ENCODE data around the gene SKP2. TPM values are rescaled to one million over a fixed set of nuclear protein-coding genes. Genes with fewer than 3 reads are reported as not detected.

SKP2 gene
- total RNA-seq, 4 donors from 2014 or later, result 12.0 to 20.1 (median 14.7) TPM

DNA sequence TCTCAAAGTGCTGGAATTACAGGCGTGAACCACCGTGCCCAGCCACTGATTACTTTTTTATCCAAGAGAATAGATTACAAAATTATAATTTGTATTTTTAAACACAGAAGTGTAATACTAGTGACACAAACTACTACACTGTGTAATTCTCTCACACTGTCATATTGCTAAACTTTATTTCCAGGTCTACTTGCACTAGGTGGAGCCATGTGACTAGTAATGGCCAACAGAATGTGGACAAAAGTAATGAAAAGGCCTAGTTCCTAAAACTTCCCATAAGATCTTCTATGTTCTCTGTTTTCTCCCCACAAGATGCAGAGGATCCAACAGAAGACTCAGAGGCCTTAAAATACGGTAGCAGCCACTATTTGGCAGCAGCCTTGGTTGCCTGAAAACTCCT lies 62.5 kb downstream of the SKP2 start:
- Histone ChIP-seq H3K27me3 (no peaks in the 10 kb centered on the region), H3K4me1 (no peaks in the 10 kb centered on the region), H3K9me3 (no peaks in the 10 kb centered on the region), H3K27ac (no peak overlapping the region), H3K36me3 (peaks cover 0 to 60% (median 0%) of the 10 kb centered on the region in 3 donors), H3K4me3 (no peak overlapping the region)
- TF ChIP-seq POLR2A (IDR thresholded peaks at IDR 0.05), result no peak
- TF ChIP-seq EP300 (IDR thresholded peaks at IDR 0.05), result no peak
- TF ChIP-seq, protein P1, sequence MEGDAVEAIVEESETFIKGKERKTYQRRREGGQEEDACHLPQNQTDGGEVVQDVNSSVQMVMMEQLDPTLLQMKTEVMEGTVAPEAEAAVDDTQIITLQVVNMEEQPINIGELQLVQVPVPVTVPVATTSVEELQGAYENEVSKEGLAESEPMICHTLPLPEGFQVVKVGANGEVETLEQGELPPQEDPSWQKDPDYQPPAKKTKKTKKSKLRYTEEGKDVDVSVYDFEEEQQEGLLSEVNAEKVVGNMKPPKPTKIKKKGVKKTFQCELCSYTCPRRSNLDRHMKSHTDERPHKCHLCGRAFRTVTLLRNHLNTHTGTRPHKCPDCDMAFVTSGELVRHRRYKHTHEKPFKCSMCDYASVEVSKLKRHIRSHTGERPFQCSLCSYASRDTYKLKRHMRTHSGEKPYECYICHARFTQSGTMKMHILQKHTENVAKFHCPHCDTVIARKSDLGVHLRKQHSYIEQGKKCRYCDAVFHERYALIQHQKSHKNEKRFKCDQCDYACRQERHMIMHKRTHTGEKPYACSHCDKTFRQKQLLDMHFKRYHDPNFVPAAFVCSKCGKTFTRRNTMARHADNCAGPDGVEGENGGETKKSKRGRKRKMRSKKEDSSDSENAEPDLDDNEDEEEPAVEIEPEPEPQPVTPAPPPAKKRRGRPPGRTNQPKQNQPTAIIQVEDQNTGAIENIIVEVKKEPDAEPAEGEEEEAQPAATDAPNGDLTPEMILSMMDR (IDR thresholded peaks at IDR 0.05), result no peak
- DNase-seq (ENCODE audit: low spot score in 2 of 2), result no peak
- WGBS, 2 donors, result 83 to 91% methylated on average over 3 of the region's 3 CpGs

DNA sequence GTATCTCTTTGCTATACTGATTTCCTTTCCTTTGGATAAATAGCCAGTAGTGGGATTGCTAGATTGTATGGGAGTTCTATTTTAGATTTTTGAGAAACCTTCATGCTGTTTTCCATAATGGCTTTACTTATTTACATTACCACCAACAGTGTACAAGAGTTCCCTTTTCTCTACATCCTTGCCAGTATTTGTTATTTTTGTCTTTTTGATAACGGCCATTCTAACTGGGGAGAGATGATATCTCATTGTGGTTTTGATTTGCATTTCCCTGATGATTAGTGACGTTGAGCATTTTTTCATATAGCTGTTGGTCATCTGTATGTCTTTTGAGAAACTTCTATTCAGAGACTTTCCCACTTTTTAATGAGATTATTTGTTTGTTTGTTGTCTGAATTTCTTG lies 64.0 kb downstream of the SKP2 start:
- no peak for DNase-seq (ENCODE audit: low spot score in 2 of 2)
- no peaks in the 10 kb centered on the region for H3K9me3 ChIP-seq
- no peak overlapping the region for H3K4me3 ChIP-seq
- no peak overlapping the region for H3K27ac ChIP-seq
- TF ChIP-seq EP300 (IDR thresholded peaks at IDR 0.05) (no peak), POLR2A (IDR thresholded peaks at IDR 0.05) (no peak)
- TF ChIP-seq, protein P1 (IDR thresholded peaks at IDR 0.05), result no peak
- H3K27me3 ChIP-seq, result no peaks in the 10 kb centered on the region
- peaks cover 0 to 69% (median 0%) of the 10 kb centered on the region in 3 donors for H3K36me3 ChIP-seq
- WGBS, 2 donors, result 83% methylated on average over 2 of the region's 2 CpGs
- H3K4me1 ChIP-seq, result no peaks in the 10 kb centered on the region

DNA sequence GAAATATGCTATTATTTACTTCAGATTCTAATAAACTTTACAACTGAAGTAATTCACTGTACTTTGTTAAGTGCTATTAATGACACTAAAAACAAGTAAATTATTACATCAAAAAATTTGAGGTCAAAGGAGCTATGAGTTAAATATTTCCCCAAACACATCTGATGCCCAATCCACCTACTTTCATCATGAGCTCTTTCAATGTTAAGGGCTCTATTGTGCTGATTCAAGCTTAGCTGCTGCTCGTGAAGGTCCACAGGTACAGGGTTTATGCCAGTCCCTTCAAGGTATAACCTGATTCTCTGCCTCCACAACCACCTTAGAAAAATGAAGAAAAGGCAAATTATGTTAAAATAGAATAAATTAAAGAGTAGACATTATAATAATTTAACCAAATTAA lies 65.7 kb downstream of the SKP2 start:
- no peak overlapping the region for H3K27ac ChIP-seq
- H3K27me3 ChIP-seq, result no peaks in the 10 kb centered on the region
- WGBS, 2 donors, result 84 to 87% methylated on average over 1 of the region's 1 CpG
- peaks cover 0 to 68% (median 0%) of the 10 kb centered on the region in 3 donors for H3K36me3 ChIP-seq
- no peaks in the 10 kb centered on the region for H3K4me1 ChIP-seq
- no peaks in the 10 kb centered on the region for H3K9me3 ChIP-seq
- H3K4me3 ChIP-seq, result no peak overlapping the region
- DNase-seq (ENCODE audit: low spot score in 2 of 2), result no peak
- no peak for TF ChIP-seq POLR2A (IDR thresholded peaks at IDR 0.05)
- TF ChIP-seq EP300 (IDR thresholded peaks at IDR 0.05), result no peak
- TF ChIP-seq, protein P1 (IDR thresholded peaks at IDR 0.05), result no peak

DNA sequence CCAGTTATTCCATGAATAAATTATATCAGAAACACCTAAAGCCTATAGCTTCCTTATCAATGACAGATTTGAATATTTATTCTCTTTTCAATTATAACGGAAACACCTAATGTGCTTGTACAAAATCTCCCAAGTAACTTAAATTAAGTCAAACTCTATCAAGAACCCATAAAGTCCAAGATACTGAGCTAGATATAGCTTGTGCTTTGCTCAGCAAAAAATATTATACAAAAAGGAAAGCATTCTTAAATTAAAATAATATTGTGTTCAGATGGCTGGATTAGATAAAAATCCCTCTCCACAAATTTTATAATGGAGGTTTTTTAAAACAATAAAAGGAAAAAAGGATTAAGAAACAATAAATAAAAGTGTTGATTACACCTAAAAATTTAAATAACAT lies 66.1 kb downstream of the SKP2 start:
- Histone ChIP-seq H3K4me3 (no peak overlapping the region), H3K9me3 (no peaks in the 10 kb centered on the region), H3K36me3 (peaks cover 0 to 68% (median 0%) of the 10 kb centered on the region in 3 donors), H3K27me3 (no peaks in the 10 kb centered on the region), H3K27ac (no peak overlapping the region), H3K4me1 (no peaks in the 10 kb centered on the region)
- TF ChIP-seq POLR2A (IDR thresholded peaks at IDR 0.05) (no peak), EP300 (IDR thresholded peaks at IDR 0.05) (no peak)
- TF ChIP-seq, protein P1 (IDR thresholded peaks at IDR 0.05), result no peak
- 95 to 100% methylated on average over 1 of the region's 1 CpG for WGBS, 2 donors
- DNase-seq (ENCODE audit: low spot score in 2 of 2), result no peak

DNA sequence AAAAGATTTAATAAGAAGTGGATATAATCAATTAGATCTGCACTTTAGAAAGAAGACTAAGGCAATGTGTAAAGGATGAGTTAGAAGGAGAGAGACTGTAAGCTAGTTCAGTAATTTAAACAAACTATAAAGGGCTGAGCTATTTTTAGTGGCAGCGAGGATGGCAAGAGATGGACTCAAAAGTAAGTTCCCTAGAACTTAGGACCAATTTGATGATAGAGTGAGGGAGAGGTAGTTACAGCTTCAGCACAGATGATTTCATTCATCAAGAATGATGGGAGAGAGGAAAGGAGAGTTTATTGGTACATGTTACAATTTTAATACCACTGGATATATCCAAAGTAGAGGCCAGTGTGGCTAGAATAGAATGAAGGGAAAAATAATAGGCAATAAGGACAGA lies 70.7 kb downstream of the SKP2 start:
- H3K4me1 ChIP-seq, result no peaks in the 10 kb centered on the region
- 96 to 98% methylated on average over 1 of the region's 1 CpG for WGBS, 2 donors
- H3K27ac ChIP-seq, result no peak overlapping the region
- peaks cover 0 to 70% (median 0%) of the 10 kb centered on the region in 3 donors for H3K36me3 ChIP-seq
- no peak for DNase-seq (ENCODE audit: low spot score in 2 of 2)
- H3K27me3 ChIP-seq, result no peaks in the 10 kb centered on the region
- H3K9me3 ChIP-seq, result no peaks in the 10 kb centered on the region
- TF ChIP-seq, protein P1 (IDR thresholded peaks at IDR 0.05), result no peak
- TF ChIP-seq POLR2A (IDR thresholded peaks at IDR 0.05), result no peak
- no peak for TF ChIP-seq EP300 (IDR thresholded peaks at IDR 0.05)
- no peak overlapping the region for H3K4me3 ChIP-seq
